Uterus (tissue), 4 donors: Measurements from ENCODE around the gene OPN1LW. TPM values are rescaled to one million over a fixed set of nuclear protein-coding genes. Genes with fewer than 3 reads are reported as not detected.
A peak's percentile ranks its signal among the peaks of the same experiment; 100 is the strongest.

ENCODE experiments used
- DNase-seq, 2 donors: peaks; one replicate each; pipeline ENCODE4 v3.0.0-alpha.2; 2019 to 2020
- H3K27ac ChIP-seq, 2 donors: fragments of 200-600 bp; sonication (generic); 1 replicate in 1 of 2; 2 replicates in 1 of 2; pipeline ENCODE4 v1.5.1; 2016 to 2018
- H3K27me3 ChIP-seq, 2 donors: fragments of 200-600 bp; sonication (generic); one replicate each; pipeline ENCODE4 v1.5.1; 2018 to 2019; ENCODE audit warnings: control low read depth in 1 of 2
- H3K36me3 ChIP-seq, 2 donors: fragments of 200-600 bp; sonication (generic); one replicate each; pipeline ENCODE4 v1.5.1; 2019; ENCODE audit warnings: control low read depth in 1 of 2
- H3K4me1 ChIP-seq, 2 donors: fragments of 200-600 bp; sonication (generic); one replicate each; pipeline ENCODE4 v1.5.1; 2018 to 2019; ENCODE audit warnings: control low read depth in 1 of 2
- H3K4me3 ChIP-seq, 2 donors: fragments of 200-600 bp; sonication (generic); 1 replicate in 1 of 2; 2 replicates in 1 of 2; pipeline ENCODE4 v1.5.1; 2018 to 2019; ENCODE audit warnings: mild to moderate bottlenecking in 1 of 2
- H3K9me3 ChIP-seq, 2 donors: fragments of 200-600 bp; sonication (generic); one replicate each; pipeline ENCODE4 v1.5.1; 2019; ENCODE audit warnings: control low read depth in 1 of 2
- CTCF ChIP-seq, 4 experiments: fragments of 200-600 bp in 2 of 4; fragments of 450-650 bp in 2 of 4; sonication (generic) in 2 of 4; IDR thresholded peaks; one replicate each; pipeline ENCODE4 v1.5.1; 2016 to 2019; ENCODE audit warnings: antibody characterized with exemption in 4 of 4, mild to moderate bottlenecking in 2 of 4, moderate library complexity in 1 of 4
- POLR2A ChIP-seq, 2 donors: fragments of 450-650 bp; IDR thresholded peaks; one replicate each; pipeline ENCODE4 v1.6.1; 2016; ENCODE audit warnings: antibody characterized with exemption in 2 of 2, mild to moderate bottlenecking in 1 of 2, moderate library complexity in 1 of 2
- intact Hi-C: fragments of 100-400 bp; cut with DNase I; formaldehyde crosslinking; loops from one replicate; pipeline ENCODE4 v1.15.1; 2023; ENCODE audit warnings: low total_unique reads
- total RNA-seq, 4 donors: library from RNA; depleted of rRNA in 3 of 4; stranded (reverse); fragments of >200 nt in 3 of 4; gene quantifications; one replicate each; pipeline versions ENCODE4 v1.1.0 to v1.2.4, GENCODE V29; 2014 to 2023
- donor health status: DM: yes; HTN: yes; CAD: no.

Gene OPN1LW
- total RNA-seq, 4 donors from 2014 or later: not detected

GRCh38 chrX:154115750-154116149 lies 28.3 kb upstream of the OPN1LW start:
- DNase-seq: no peak
- no peak for TF ChIP-seq POLR2A (IDR thresholded peaks at IDR 0.05)
- TF ChIP-seq CTCF (IDR thresholded peaks at IDR 0.05): no peak
- Histone ChIP-seq H3K4me1 (peaks cover 0 to under 1% of the 10 kb centered on the region in 2 donors), H3K36me3 (no peaks in the 10 kb centered on the region), H3K27me3 (no peaks in the 10 kb centered on the region), H3K27ac (no peak overlapping the region), H3K9me3 (no peaks in the 10 kb centered on the region), H3K4me3 (no peak overlapping the region)
- intact Hi-C loops: no loop called here

GRCh38 chrX:154116426-154117211 lies 27.4 kb upstream of the OPN1LW start:
- peaks cover 0 to 3% of the 10 kb centered on the region in 2 donors for H3K4me1 ChIP-seq
- no peak overlapping the region for H3K27ac ChIP-seq
- TF ChIP-seq POLR2A (IDR thresholded peaks at IDR 0.05): no peak
- TF ChIP-seq CTCF (IDR thresholded peaks at IDR 0.05): no peak
- no peaks in the 10 kb centered on the region for H3K27me3 ChIP-seq
- H3K36me3 ChIP-seq: no peaks in the 10 kb centered on the region
- H3K4me3 ChIP-seq: no peak overlapping the region
- no peaks in the 10 kb centered on the region for H3K9me3 ChIP-seq
- DNase-seq: no peak
- intact Hi-C loops: no loop called here

GRCh38 chrX:154117566-154117965 lies 26.5 kb upstream of the OPN1LW start:
- no peaks in the 10 kb centered on the region for H3K9me3 ChIP-seq
- DNase-seq: no peak
- H3K27me3 ChIP-seq: no peaks in the 10 kb centered on the region
- intact Hi-C loops: no loop called here
- H3K27ac ChIP-seq: no peak overlapping the region
- H3K4me1 ChIP-seq: peaks cover 0 to 3% of the 10 kb centered on the region in 2 donors
- TF ChIP-seq CTCF (IDR thresholded peaks at IDR 0.05) (no peak), POLR2A (IDR thresholded peaks at IDR 0.05) (no peak)
- H3K36me3 ChIP-seq: no peaks in the 10 kb centered on the region
- H3K4me3 ChIP-seq: no peak overlapping the region

GRCh38 chrX:154120567-154120966 lies 23.5 kb upstream of the OPN1LW start:
- Histone ChIP-seq H3K9me3 (no peaks in the 10 kb centered on the region), H3K27ac (no peak overlapping the region), H3K27me3 (no peaks in the 10 kb centered on the region), H3K36me3 (no peaks in the 10 kb centered on the region), H3K4me1 (peaks cover 0 to 3% of the 10 kb centered on the region in 2 donors), H3K4me3 (no peak overlapping the region)
- TF ChIP-seq POLR2A (IDR thresholded peaks at IDR 0.05) (no peak), CTCF (IDR thresholded peaks at IDR 0.05) (no peak)
- no peak for DNase-seq
- intact Hi-C loops: no loop called here

GRCh38 chrX:154121207-154121606 lies 22.8 kb upstream of the OPN1LW start:
- Histone ChIP-seq H3K27ac (peak overlapping the region; percentile 33 to 38), H3K4me3 (no peak overlapping the region), H3K27me3 (no peaks in the 10 kb centered on the region), H3K4me1 (peaks cover 0 to 3% of the 10 kb centered on the region in 2 donors), H3K36me3 (no peaks in the 10 kb centered on the region), H3K9me3 (no peaks in the 10 kb centered on the region)
- DNase-seq: no peak
- no peak for TF ChIP-seq CTCF (IDR thresholded peaks at IDR 0.05)
- no peak for TF ChIP-seq POLR2A (IDR thresholded peaks at IDR 0.05)
- intact Hi-C loops: no loop called here
